ENCODE measurements around the gene STX5. TPM values are rescaled to one million over a fixed set of nuclear protein-coding genes. Genes with fewer than 3 reads are reported as not detected.

STX5 gene
- total and polyA plus RNA-seq, 9 of the 15 experiments (the other 6 are each of a cell fraction or from before 2014, with no cell fraction given), result 2.8 to 28.6 (median 23.7) TPM

GRCh38 chr11:62788991-62789390 is 42.9 kb downstream of the STX5 start:
- H3K4me2 ChIP-seq (ENCODE audit: insufficient read depth, low read length), result peak overlapping the region; percentile 92
- no peaks in the 10 kb centered on the region for H3K9me1 ChIP-seq (ENCODE audit: control insufficient read depth, insufficient read depth, low read length)
- in situ Hi-C loops (cut with MboI) (no loop called here), intact Hi-C loops (cut with micrococcal nuclease) (no loop called here)
- H4K20me1 ChIP-seq (replicated peaks; ENCODE audit: control insufficient read depth, insufficient read depth, low read length), result no peaks in the 10 kb centered on the region
- DNase-seq (ENCODE audit: extremely low read depth in 1 of 4, low spot score in 3 of 4), result peak in 2 of 4 experiments; percentile 32 to 53
- 0 out of 2 replicates have a peak overlapping the region, but pooled peaks have one; percentile 82 for H3K4me3 ChIP-seq
- H2AFZ ChIP-seq (ENCODE audit: low read depth, low read length), result no peak overlapping the region
- POLR2A ChIA-PET, result interaction anchor here (0.6 to 11.4 kb wide), 11 partner anchors 8 to 124 kb away, joined by 3 to 116 read pairs (median 5); partner anchors contain the start of genes C11orf98, CSKMT, SLC3A2 and WDR74
- BruUV-seq (replicated peaks), result no TSS peak
- peak overlapping the region in 1 of 2 experiments; percentile 46; a peak in 3 of 4 replicates for H3K9ac ChIP-seq (ENCODE audit: insufficient read depth in 1 of 2, low read depth in 2 of 2, low read length in 2 of 2)
- WGBS (ENCODE audit: insufficient coverage, low coverage, missing lambda C conversion rate), result 60% methylated on average over 5 of the region's 5 CpGs
- H3K27me3 ChIP-seq (ENCODE audit: control insufficient read depth in 2 of 2, insufficient read depth in 2 of 2, low read length in 2 of 2), result no peaks in the 10 kb centered on the region
- H3K79me2 ChIP-seq (ENCODE audit: control insufficient read depth, insufficient read depth, low read length), result peaks cover 57% of the 10 kb centered on the region
- H3K9me3 ChIP-seq (replicated peaks; ENCODE audit: control insufficient read depth, insufficient read depth, low read depth, low read length), result no peaks in the 10 kb centered on the region
- peaks cover 57% of the 10 kb centered on the region for H3K36me3 ChIP-seq (ENCODE audit: control insufficient read depth, insufficient read depth, low read length)
- CTCF ChIA-PET (ENCODE audit: low intra/inter-chr PET ratio), result interaction anchor here (0.7 to 4.5 kb wide), 2 partner anchors 67 to 73 kb away, joined by 5 to 51 read pairs; no protein-coding TSS in a partner anchor
- ATAC-seq, result peak; percentile 1; the same call in 2 of the 3 replicates
- FAIRE-seq, result no peak
- H3K27ac ChIP-seq (ENCODE audit: extremely low read depth, low read depth, low read length), result peak overlapping the region; percentile 39; the same call in 2 of the 3 replicates
- peaks cover 31 to 32% of the 10 kb centered on the region in 2 experiments for H3K4me1 ChIP-seq (replicated peaks in 1 of 2; ENCODE audit: control insufficient read depth in 2 of 2, insufficient read depth in 2 of 2, low read length in 2 of 2)
- TF ChIP-seq CSDE1 (IDR thresholded peaks at IDR 0.05), result no peak
- no peak for TF ChIP-seq NCOR1 (IDR thresholded peaks at IDR 0.05)
- TF ChIP-seq PCBP1 (IDR thresholded peaks at IDR 0.05; ENCODE audit: low read depth, low read length, poor library complexity, severe bottlenecking), result no peak
- no peak for TF ChIP-seq KDM4B (IDR thresholded peaks at IDR 0.05; ENCODE audit: borderline replicate concordance in 2 of 2, low read depth in 1 of 2)
- TF ChIP-seq ARHGAP35 (IDR thresholded peaks at IDR 0.05; ENCODE audit: partially characterized antibody), result no peak
- no peak for TF ChIP-seq HLTF (IDR thresholded peaks at IDR 0.05)
- TF ChIP-seq NCOA4 (IDR thresholded peaks at IDR 0.05; ENCODE audit: partially characterized antibody), result no peak
- no peak for TF ChIP-seq ZNF75A (CRISPR knock-in tag; IDR thresholded peaks at IDR 0.05)
- no peak for TF ChIP-seq NCOA1 (IDR thresholded peaks at IDR 0.05; ENCODE audit: low read depth)
- TF ChIP-seq GABPB1 (CRISPR knock-in tag; IDR thresholded peaks at IDR 0.05), result no peak
- no peak for TF ChIP-seq L3MBTL2 (IDR thresholded peaks at IDR 0.05)
- TF ChIP-seq NELFE (IDR thresholded peaks at IDR 0.05; ENCODE audit: insufficient read depth, insufficient read length), result no peak
- TF ChIP-seq POLR2A (conservative IDR thresholded peaks at IDR 0.05), result 0 out of 2 replicates have a peak, but pooled peaks have one; percentile 17
- no peak for TF ChIP-seq POLR3A (IDR thresholded peaks at IDR 0.05; ENCODE audit: borderline replicate concordance, extremely low read depth, insufficient read depth, insufficient read length)
- TF ChIP-seq, protein P1, sequence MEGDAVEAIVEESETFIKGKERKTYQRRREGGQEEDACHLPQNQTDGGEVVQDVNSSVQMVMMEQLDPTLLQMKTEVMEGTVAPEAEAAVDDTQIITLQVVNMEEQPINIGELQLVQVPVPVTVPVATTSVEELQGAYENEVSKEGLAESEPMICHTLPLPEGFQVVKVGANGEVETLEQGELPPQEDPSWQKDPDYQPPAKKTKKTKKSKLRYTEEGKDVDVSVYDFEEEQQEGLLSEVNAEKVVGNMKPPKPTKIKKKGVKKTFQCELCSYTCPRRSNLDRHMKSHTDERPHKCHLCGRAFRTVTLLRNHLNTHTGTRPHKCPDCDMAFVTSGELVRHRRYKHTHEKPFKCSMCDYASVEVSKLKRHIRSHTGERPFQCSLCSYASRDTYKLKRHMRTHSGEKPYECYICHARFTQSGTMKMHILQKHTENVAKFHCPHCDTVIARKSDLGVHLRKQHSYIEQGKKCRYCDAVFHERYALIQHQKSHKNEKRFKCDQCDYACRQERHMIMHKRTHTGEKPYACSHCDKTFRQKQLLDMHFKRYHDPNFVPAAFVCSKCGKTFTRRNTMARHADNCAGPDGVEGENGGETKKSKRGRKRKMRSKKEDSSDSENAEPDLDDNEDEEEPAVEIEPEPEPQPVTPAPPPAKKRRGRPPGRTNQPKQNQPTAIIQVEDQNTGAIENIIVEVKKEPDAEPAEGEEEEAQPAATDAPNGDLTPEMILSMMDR (IDR thresholded peaks at IDR 0.05 in 2 of 3, conservative IDR thresholded peaks at IDR 0.05 in 1 of 3; ENCODE audit: insufficient read depth in 2 of 3, low read depth in 1 of 3, low read length in 3 of 3), result peak; percentile 20 to 31 (median 25); a peak in 3 of 6 replicates
- no peak for TF ChIP-seq TBP (optimal IDR thresholded peaks at IDR 0.05; ENCODE audit: low read depth, low read length)
- TF ChIP-seq, protein P2, sequence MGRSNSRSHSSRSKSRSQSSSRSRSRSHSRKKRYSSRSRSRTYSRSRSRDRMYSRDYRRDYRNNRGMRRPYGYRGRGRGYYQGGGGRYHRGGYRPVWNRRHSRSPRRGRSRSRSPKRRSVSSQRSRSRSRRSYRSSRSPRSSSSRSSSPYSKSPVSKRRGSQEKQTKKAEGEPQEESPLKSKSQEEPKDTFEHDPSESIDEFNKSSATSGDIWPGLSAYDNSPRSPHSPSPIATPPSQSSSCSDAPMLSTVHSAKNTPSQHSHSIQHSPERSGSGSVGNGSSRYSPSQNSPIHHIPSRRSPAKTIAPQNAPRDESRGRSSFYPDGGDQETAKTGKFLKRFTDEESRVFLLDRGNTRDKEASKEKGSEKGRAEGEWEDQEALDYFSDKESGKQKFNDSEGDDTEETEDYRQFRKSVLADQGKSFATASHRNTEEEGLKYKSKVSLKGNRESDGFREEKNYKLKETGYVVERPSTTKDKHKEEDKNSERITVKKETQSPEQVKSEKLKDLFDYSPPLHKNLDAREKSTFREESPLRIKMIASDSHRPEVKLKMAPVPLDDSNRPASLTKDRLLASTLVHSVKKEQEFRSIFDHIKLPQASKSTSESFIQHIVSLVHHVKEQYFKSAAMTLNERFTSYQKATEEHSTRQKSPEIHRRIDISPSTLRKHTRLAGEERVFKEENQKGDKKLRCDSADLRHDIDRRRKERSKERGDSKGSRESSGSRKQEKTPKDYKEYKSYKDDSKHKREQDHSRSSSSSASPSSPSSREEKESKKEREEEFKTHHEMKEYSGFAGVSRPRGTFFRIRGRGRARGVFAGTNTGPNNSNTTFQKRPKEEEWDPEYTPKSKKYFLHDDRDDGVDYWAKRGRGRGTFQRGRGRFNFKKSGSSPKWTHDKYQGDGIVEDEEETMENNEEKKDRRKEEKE (IDR thresholded peaks at IDR 0.05; ENCODE audit: borderline replicate concordance in 1 of 2, control insufficient read depth in 1 of 2, low read depth in 2 of 2, low read length in 1 of 2), result no peak
- TF ChIP-seq, protein P3, sequence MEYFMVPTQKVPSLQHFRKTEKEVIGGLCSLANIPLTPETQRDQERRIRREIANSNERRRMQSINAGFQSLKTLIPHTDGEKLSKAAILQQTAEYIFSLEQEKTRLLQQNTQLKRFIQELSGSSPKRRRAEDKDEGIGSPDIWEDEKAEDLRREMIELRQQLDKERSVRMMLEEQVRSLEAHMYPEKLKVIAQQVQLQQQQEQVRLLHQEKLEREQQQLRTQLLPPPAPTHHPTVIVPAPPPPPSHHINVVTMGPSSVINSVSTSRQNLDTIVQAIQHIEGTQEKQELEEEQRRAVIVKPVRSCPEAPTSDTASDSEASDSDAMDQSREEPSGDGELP (CRISPR knock-in tag; IDR thresholded peaks at IDR 0.05; ENCODE audit: borderline replicate concordance), result 0 out of 2 replicates have a peak, but pooled peaks have one; percentile 29

Measured in K562 (cell line).